ENCODE results near the gene SLC47A1.

- TF ChIP-seq CTCF (IDR thresholded peaks at IDR 0.05) = no peak
- peak; percentile 94 to 99 (median 97) for TF ChIP-seq POLR2AphosphoS5 (IDR thresholded peaks at IDR 0.05)
- TF ChIP-seq POLR2A (IDR thresholded peaks at IDR 0.05) = peak; percentile 11
These were observed 25.7 kb upstream of the SLC47A1 start for GRCh38 chr17:19507775-19508576.
